ENCODE data around the gene PFN3. TPM values are rescaled to one million over a fixed set of nuclear protein-coding genes. Genes with fewer than 3 reads are reported as not detected.
"Not testable (repeated sequence)": the region's sequence is repeated elsewhere in the genome, so short reads cannot be mapped to it uniquely, and the experiment has no call there.

PFN3 gene
- polyA plus RNA-seq, 4 donors: not detected

GRCh38 chr5:177420472-177420871, 20.0 kb upstream of the PFN3 start:
- not testable (repeated sequence) for H3K4me1 ChIP-seq (ENCODE audit: control insufficient read depth in 3 of 3, insufficient read depth in 2 of 3, low read depth in 1 of 3, low read length in 2 of 3); H3K27ac ChIP-seq (ENCODE audit: low read depth in 1 of 3, low read length in 2 of 3); FAIRE-seq; DNase-seq; H3K4me3 ChIP-seq (ENCODE audit: low read depth in 1 of 3, low read length in 3 of 3); H3K27me3 ChIP-seq (ENCODE audit: control insufficient read depth in 3 of 3, insufficient read depth in 3 of 3, low read length in 3 of 3); H3K9me3 ChIP-seq (ENCODE audit: control insufficient read depth in 2 of 2, insufficient read depth in 1 of 2, low read depth in 1 of 2, low read length in 1 of 2); H3K36me3 ChIP-seq (ENCODE audit: control insufficient read depth in 3 of 3, insufficient read depth in 2 of 3, low read depth in 1 of 3, low read length in 3 of 3)
- 27 to 65% (median 45%) methylated on average over 7 of the region's 7 CpGs for WGBS, 3 donors

GRCh38 chr5:177419046-177419445, 18.6 kb upstream of the PFN3 start:
- 77 to 92% (median 86%) methylated on average over 3 of the region's 3 CpGs for WGBS, 3 donors
- DNase-seq: no peak
- Histone ChIP-seq H3K4me1 (ENCODE audit: control insufficient read depth in 3 of 3, insufficient read depth in 2 of 3, low read depth in 1 of 3, low read length in 2 of 3) (peaks cover 0 to 4% (median 0%) of the 10 kb centered on the region in 3 donors), H3K4me3 (ENCODE audit: low read depth in 1 of 3, low read length in 3 of 3) (no peak overlapping the region), H3K9me3 (ENCODE audit: control insufficient read depth in 2 of 2, insufficient read depth in 1 of 2, low read depth in 1 of 2, low read length in 1 of 2) (no peaks in the 10 kb centered on the region), H3K27me3 (ENCODE audit: control insufficient read depth in 3 of 3, insufficient read depth in 3 of 3, low read length in 3 of 3) (no peaks in the 10 kb centered on the region), H3K36me3 (ENCODE audit: control insufficient read depth in 3 of 3, insufficient read depth in 2 of 3, low read depth in 1 of 3, low read length in 3 of 3) (no peaks in the 10 kb centered on the region), H3K27ac (ENCODE audit: low read depth in 1 of 3, low read length in 2 of 3) (no peak overlapping the region)
- no peak for FAIRE-seq

- not testable (repeated sequence) for H3K27ac ChIP-seq (ENCODE audit: low read depth in 1 of 3, low read length in 2 of 3); H3K4me1 ChIP-seq (ENCODE audit: control insufficient read depth in 3 of 3, insufficient read depth in 2 of 3, low read depth in 1 of 3, low read length in 2 of 3); H3K4me3 ChIP-seq (ENCODE audit: low read depth in 1 of 3, low read length in 3 of 3); H3K27me3 ChIP-seq (ENCODE audit: control insufficient read depth in 3 of 3, insufficient read depth in 3 of 3, low read length in 3 of 3); DNase-seq; FAIRE-seq; H3K36me3 ChIP-seq (ENCODE audit: control insufficient read depth in 3 of 3, insufficient read depth in 2 of 3, low read depth in 1 of 3, low read length in 3 of 3); H3K9me3 ChIP-seq (ENCODE audit: control insufficient read depth in 2 of 2, insufficient read depth in 1 of 2, low read depth in 1 of 2, low read length in 1 of 2)
- WGBS, 3 donors: 85 to 88% (median 86%) methylated on average over 6 of the region's 6 CpGs
Measured at GRCh38 chr5:177417081-177417480, 16.6 kb upstream of the PFN3 start.

- Histone ChIP-seq H3K36me3 (ENCODE audit: control insufficient read depth in 3 of 3, insufficient read depth in 2 of 3, low read depth in 1 of 3, low read length in 3 of 3) (no peaks in the 10 kb centered on the region), H3K27me3 (ENCODE audit: control insufficient read depth in 3 of 3, insufficient read depth in 3 of 3, low read length in 3 of 3) (no peaks in the 10 kb centered on the region), H3K4me1 (ENCODE audit: control insufficient read depth in 3 of 3, insufficient read depth in 2 of 3, low read depth in 1 of 3, low read length in 2 of 3) (peaks cover 0 to 9% (median 4%) of the 10 kb centered on the region in 3 donors), H3K27ac (ENCODE audit: low read depth in 1 of 3, low read length in 2 of 3) (no peak overlapping the region), H3K4me3 (ENCODE audit: low read depth in 1 of 3, low read length in 3 of 3) (no peak overlapping the region), H3K9me3 (ENCODE audit: control insufficient read depth in 2 of 2, insufficient read depth in 1 of 2, low read depth in 1 of 2, low read length in 1 of 2) (no peaks in the 10 kb centered on the region)
- FAIRE-seq (no peak), DNase-seq (no peak)
- WGBS, 3 donors: 77 to 90% (median 88%) methylated on average over 3 of the region's 3 CpGs
Measured at GRCh38 chr5:177414481-177414880, 14.0 kb upstream of the PFN3 start.

GRCh38 chr5:177412603-177413233, 12.3 kb upstream of the PFN3 start:
- DNase-seq (peak; percentile 79 to 91), FAIRE-seq (peak; percentile 41)
- Histone ChIP-seq H3K9me3 (ENCODE audit: control insufficient read depth in 2 of 2, insufficient read depth in 1 of 2, low read depth in 1 of 2, low read length in 1 of 2) (no peaks in the 10 kb centered on the region), H3K27ac (ENCODE audit: low read depth in 1 of 3, low read length in 2 of 3) (peak overlapping the region; percentile 53 to 89 (median 79)), H3K27me3 (ENCODE audit: control insufficient read depth in 3 of 3, insufficient read depth in 3 of 3, low read length in 3 of 3) (no peaks in the 10 kb centered on the region), H3K4me1 (ENCODE audit: control insufficient read depth in 3 of 3, insufficient read depth in 2 of 3, low read depth in 1 of 3, low read length in 2 of 3) (peaks cover 0 to 9% (median 4%) of the 10 kb centered on the region in 3 donors), H3K4me3 (ENCODE audit: low read depth in 1 of 3, low read length in 3 of 3) (peak overlapping the region in 1 of 3 donors; percentile 50), H3K36me3 (ENCODE audit: control insufficient read depth in 3 of 3, insufficient read depth in 2 of 3, low read depth in 1 of 3, low read length in 3 of 3) (no peaks in the 10 kb centered on the region)
- WGBS, 3 donors: 15 to 52% (median 30%) methylated on average over 8 of the region's 8 CpGs

GRCh38 chr5:177410575-177410974, 10.1 kb upstream of the PFN3 start:
- H3K36me3 ChIP-seq (ENCODE audit: control insufficient read depth in 3 of 3, insufficient read depth in 2 of 3, low read depth in 1 of 3, low read length in 3 of 3): no peaks in the 10 kb centered on the region
- H3K9me3 ChIP-seq (ENCODE audit: control insufficient read depth in 2 of 2, insufficient read depth in 1 of 2, low read depth in 1 of 2, low read length in 1 of 2): no peaks in the 10 kb centered on the region
- H3K27ac ChIP-seq (ENCODE audit: low read depth in 1 of 3, low read length in 2 of 3): no peak overlapping the region
- H3K4me3 ChIP-seq (ENCODE audit: low read depth in 1 of 3, low read length in 3 of 3): no peak overlapping the region
- H3K27me3 ChIP-seq (ENCODE audit: control insufficient read depth in 3 of 3, insufficient read depth in 3 of 3, low read length in 3 of 3): peaks cover 0 to 6% (median 0%) of the 10 kb centered on the region in 3 donors
- peaks cover 0 to 9% (median 0%) of the 10 kb centered on the region in 3 donors for H3K4me1 ChIP-seq (ENCODE audit: control insufficient read depth in 3 of 3, insufficient read depth in 2 of 3, low read depth in 1 of 3, low read length in 2 of 3)
- FAIRE-seq: no peak
- DNase-seq: no peak
- 77 to 98% (median 81%) methylated on average over 3 of the region's 3 CpGs for WGBS, 3 donors

- Histone ChIP-seq H3K4me1 (ENCODE audit: control insufficient read depth in 3 of 3, insufficient read depth in 2 of 3, low read depth in 1 of 3, low read length in 2 of 3) (peaks cover 0 to 15% (median 2%) of the 10 kb centered on the region in 3 donors), H3K27me3 (ENCODE audit: control insufficient read depth in 3 of 3, insufficient read depth in 3 of 3, low read length in 3 of 3) (peaks cover 0 to 19% (median 0%) of the 10 kb centered on the region in 3 donors), H3K27ac (ENCODE audit: low read depth in 1 of 3, low read length in 2 of 3) (no peak within 1 kb of the TSS), H3K4me3 (ENCODE audit: low read depth in 1 of 3, low read length in 3 of 3) (no peak within 1 kb of the TSS), H3K9me3 (ENCODE audit: control insufficient read depth in 2 of 2, insufficient read depth in 1 of 2, low read depth in 1 of 2, low read length in 1 of 2) (no peaks in the 10 kb centered on the region), H3K36me3 (ENCODE audit: control insufficient read depth in 3 of 3, insufficient read depth in 2 of 3, low read depth in 1 of 3, low read length in 3 of 3) (no peaks in the 10 kb centered on the region)
- 87 to 91% (median 90%) methylated on average over 9 of the region's 9 CpGs for WGBS, 3 donors
- FAIRE-seq: no peak
- DNase-seq: no peak
Measured at GRCh38 chr5:177409043-177409801, 8.8 kb upstream of the PFN3 start, which contains the start of gene F12. TSS of gene F12 (minus strand) at chr5:177409564. CDS start at chr5:177409527, 37 bp downstream.

- Histone ChIP-seq H3K9me3 (ENCODE audit: control insufficient read depth in 2 of 2, insufficient read depth in 1 of 2, low read depth in 1 of 2, low read length in 1 of 2) (no peaks in the 10 kb centered on the region), H3K4me3 (ENCODE audit: low read depth in 1 of 3, low read length in 3 of 3) (no peak overlapping the region), H3K27me3 (ENCODE audit: control insufficient read depth in 3 of 3, insufficient read depth in 3 of 3, low read length in 3 of 3) (peaks cover 0 to 53% (median 0%) of the 10 kb centered on the region in 3 donors), H3K27ac (ENCODE audit: low read depth in 1 of 3, low read length in 2 of 3) (no peak overlapping the region), H3K4me1 (ENCODE audit: control insufficient read depth in 3 of 3, insufficient read depth in 2 of 3, low read depth in 1 of 3, low read length in 2 of 3) (peaks cover 0 to 29% (median 2%) of the 10 kb centered on the region in 3 donors), H3K36me3 (ENCODE audit: control insufficient read depth in 3 of 3, insufficient read depth in 2 of 3, low read depth in 1 of 3, low read length in 3 of 3) (no peaks in the 10 kb centered on the region)
- FAIRE-seq (no peak), DNase-seq (no peak)
- WGBS, 3 donors: 72 to 87% (median 73%) methylated on average over 5 of the region's 5 CpGs
Measured at GRCh38 chr5:177405805-177406204, 5.3 kb upstream of the PFN3 start.
